H9 (cell line): Measurements from ENCODE around the gene DCDC2C. TPM values are rescaled to one million over a fixed set of nuclear protein-coding genes. Genes with fewer than 3 reads are reported as not detected.

Source experiments
- DNase-seq: peaks from one replicate; pipeline ENCODE4 v3.0.0-alpha.2; 2017
- H2AFZ ChIP-seq: one replicate; pipeline ENCODE4 v1.6.1; 2013; ENCODE audit warnings: mild to moderate bottlenecking, low read length, control low read depth, moderate library complexity
- H2AK5ac ChIP-seq: 2 replicates; pipeline ENCODE4 v1.6.1; 2013; ENCODE audit warnings: low read length, control low read depth, mixed read lengths; ENCODE audit not compliant: insufficient read length
- H2BK120ac ChIP-seq: one replicate; pipeline ENCODE4 v1.6.1; 2013; ENCODE audit warnings: low read depth, mild to moderate bottlenecking, low read length, control low read depth, inconsistent platforms; ENCODE audit not compliant: poor library complexity, severe bottlenecking
- H2BK12ac ChIP-seq: 2 replicates; pipeline ENCODE4 v1.6.1; 2013; ENCODE audit warnings: low read length, control low read depth, mixed read lengths, low read depth; ENCODE audit not compliant: insufficient read length
- H2BK15ac ChIP-seq: 2 replicates; pipeline ENCODE4 v1.6.1; 2013; ENCODE audit warnings: low read depth, low read length, control low read depth
- H2BK20ac ChIP-seq: one replicate; pipeline ENCODE4 v1.6.1; 2013; ENCODE audit warnings: low read depth, mild to moderate bottlenecking, low read length, control low read depth, inconsistent platforms; ENCODE audit not compliant: poor library complexity, severe bottlenecking
- H2BK5ac ChIP-seq: 2 replicates; pipeline ENCODE4 v1.6.1; 2013; ENCODE audit warnings: low read length, control low read depth, mixed read lengths; ENCODE audit not compliant: insufficient read length
- H3K14ac ChIP-seq: 2 replicates; pipeline ENCODE4 v1.6.1; 2013; ENCODE audit warnings: low read length, control low read depth; ENCODE audit not compliant: insufficient read depth
- H3K18ac ChIP-seq: 2 replicates; pipeline ENCODE4 v1.6.1; 2013; ENCODE audit warnings: low read depth, mild to moderate bottlenecking, mixed read lengths, low read length, control low read depth; ENCODE audit not compliant: insufficient read length
- H3K23ac ChIP-seq: 2 replicates; pipeline ENCODE4 v1.6.1; 2013; ENCODE audit warnings: low read length, control low read depth, mixed read lengths, low read depth; ENCODE audit not compliant: insufficient read length
- H3K23me2 ChIP-seq: 2 replicates; pipeline ENCODE4 v1.6.1; 2013; ENCODE audit warnings: low read depth, mild to moderate bottlenecking, mixed read lengths, low read length, control low read depth; ENCODE audit not compliant: insufficient read length, poor library complexity, severe bottlenecking
- H3K27ac ChIP-seq: 2 replicates; pipeline ENCODE4 v1.5.1; 2013; ENCODE audit warnings: low read length, control low read depth, mixed read lengths, low read depth; ENCODE audit not compliant: insufficient read length
- H3K27me3 ChIP-seq: 2 replicates; pipeline ENCODE4 v1.6.1; 2013; ENCODE audit warnings: low read length, control low read depth, inconsistent platforms; ENCODE audit not compliant: insufficient read depth
- H3K4ac ChIP-seq: 2 replicates; pipeline ENCODE4 v1.6.1; 2013; ENCODE audit warnings: low read depth, mild to moderate bottlenecking, control low read depth, inconsistent platforms, low read length, moderate library complexity
- H3K4me1 ChIP-seq: 2 replicates; pipeline ENCODE4 v1.6.1; 2013; ENCODE audit warnings: low read length, control low read depth, inconsistent platforms; ENCODE audit not compliant: insufficient read depth
- H3K4me2 ChIP-seq: 2 replicates; pipeline ENCODE4 v1.6.1; 2013; ENCODE audit warnings: low read length, control low read depth, mixed read lengths; ENCODE audit not compliant: insufficient read length, insufficient read depth
- H3K56ac ChIP-seq: 2 replicates; pipeline ENCODE4 v1.6.1; 2013; ENCODE audit warnings: low read depth, mild to moderate bottlenecking, mixed read lengths, low read length, control low read depth; ENCODE audit not compliant: insufficient read length
- H3K79me1 ChIP-seq: 2 replicates; pipeline ENCODE4 v1.6.1; 2013; ENCODE audit warnings: low read depth, mild to moderate bottlenecking, moderate library complexity, low read length, control low read depth, inconsistent platforms; ENCODE audit not compliant: insufficient read depth, poor library complexity, severe bottlenecking
- H3K79me2 ChIP-seq: 2 replicates; pipeline ENCODE4 v1.6.1; 2013; ENCODE audit warnings: low read length, control low read depth, inconsistent platforms; ENCODE audit not compliant: insufficient read depth
- H3K9ac ChIP-seq: 2 replicates; pipeline ENCODE4 v1.6.1; 2013; ENCODE audit warnings: low read length, control low read depth, mixed read lengths; ENCODE audit not compliant: insufficient read length; ENCODE audit errors: extremely low read depth
- H3K9me3 ChIP-seq: one replicate; pipeline ENCODE4 v1.6.1; 2013; ENCODE audit warnings: low read depth, low read length, inconsistent platforms; ENCODE audit not compliant: control insufficient read depth
- H3T11ph ChIP-seq: one replicate; pipeline ENCODE4 v1.6.1; 2013; ENCODE audit warnings: mild to moderate bottlenecking, low read length, control low read depth, inconsistent platforms
- H4K20me1 ChIP-seq: one replicate; pipeline ENCODE4 v1.6.1; 2013; ENCODE audit not compliant: control insufficient read depth, insufficient read length, insufficient read depth
- H4K5ac ChIP-seq: 2 replicates; pipeline ENCODE4 v1.6.1; 2013; ENCODE audit warnings: low read depth, mild to moderate bottlenecking, mixed read lengths, low read length, control low read depth; ENCODE audit not compliant: insufficient read length
- H4K8ac ChIP-seq: replicated peaks from 2 replicates; pipeline ENCODE4 v1.6.1; 2013; ENCODE audit warnings: low read length, control low read depth, mixed read lengths, low read depth; ENCODE audit not compliant: insufficient read length
- H4K91ac ChIP-seq: 2 replicates; pipeline ENCODE4 v1.6.1; 2013; ENCODE audit warnings: low read depth, mild to moderate bottlenecking, moderate library complexity, mixed read lengths, low read length, control low read depth; ENCODE audit not compliant: insufficient read length
- H3K27ac Mint-ChIP-seq, 3 experiments: 2 replicates in 2 of 3; 3 replicates in 1 of 3; pipeline ENCODE4 v1.8.0; 2020 to 2021; ENCODE audit warnings: mixed read lengths in 3 of 3, mild to moderate bottlenecking in 1 of 3, moderate library complexity in 1 of 3
- H3K27me3 Mint-ChIP-seq: 2 replicates; pipeline ENCODE4 v1.8.0; 2021; ENCODE audit warnings: low read depth, mild to moderate bottlenecking, moderate library complexity, mixed read lengths
- H3K36me3 Mint-ChIP-seq, 3 experiments: 2 replicates in 2 of 3; 3 replicates in 1 of 3; pipeline ENCODE4 v1.8.0; 2020 to 2021; ENCODE audit warnings: low read depth in 3 of 3, mixed read lengths in 3 of 3; ENCODE audit not compliant: insufficient read depth in 1 of 3
- H3K4me1 Mint-ChIP-seq, 2 experiments: 2 replicates each; pipeline ENCODE4 v1.8.0; 2020; ENCODE audit warnings: mixed read lengths in 2 of 2
- H3K4me3 Mint-ChIP-seq, 2 experiments: 2 replicates in 1 of 2; 3 replicates in 1 of 2; pipeline ENCODE4 v1.8.0; 2020 to 2021; ENCODE audit warnings: mild to moderate bottlenecking in 2 of 2, mixed read lengths in 2 of 2, moderate library complexity in 1 of 2
- H3K9me3 Mint-ChIP-seq, 2 experiments: 2 replicates in 1 of 2; 3 replicates in 1 of 2; pipeline ENCODE4 v1.8.0; 2020; ENCODE audit warnings: mild to moderate bottlenecking in 2 of 2, mixed read lengths in 2 of 2, moderate library complexity in 1 of 2
- CTCF ChIP-seq: fragments of 200-600 bp; sonication (generic); conservative IDR thresholded peaks from 3 replicates; pipeline ENCODE4 v1.8.0; 2021; ENCODE audit warnings: antibody characterized with exemption, mild to moderate bottlenecking
- WGBS: extraction: QIAGEN DNeasy Blood & Tissue Kit; methylation state at CpG from one replicate; pipeline ENCODE4 v1.1.7; 2013; ENCODE audit warnings: missing lambda C conversion rate, low lambda C conversion rate, mixed read lengths; ENCODE audit not compliant: insufficient read length; ENCODE audit errors: extremely low coverage; 5-methylcytosine and 5-hydroxymethylcytosine counted together
- total RNA-seq: library from RNA; stranded (reverse); gene quantifications from 2 replicates; pipeline ENCODE4 v1.2.1, GENCODE V29; 2021

The DCDC2C gene
- total RNA-seq, 1 experiment from 2014 or later = not detected

GRCh38 chr2:3870222-3870621 is 166.8 kb downstream of the DCDC2C start:
- Histone ChIP-seq H3K27ac (no peak overlapping the region), H3K27me3 (no peaks in the 10 kb centered on the region), H3K9me3 (no peaks in the 10 kb centered on the region), H4K91ac (no peak overlapping the region), H2AK5ac (no peak overlapping the region), H3K23me2 (no peaks in the 10 kb centered on the region), H2BK12ac (no peak overlapping the region), H3K23ac (no peak overlapping the region), H2BK15ac (no peak overlapping the region), H3K18ac (no peak overlapping the region), H4K8ac (no peak overlapping the region), H3T11ph (no peak overlapping the region), H3K9ac (no peak overlapping the region), H4K5ac (no peak overlapping the region), H2BK120ac (no peak overlapping the region), H3K79me2 (no peaks in the 10 kb centered on the region), H3K4ac (no peak overlapping the region), H3K14ac (no peak overlapping the region), H2BK20ac (no peak overlapping the region), H4K20me1 (no peaks in the 10 kb centered on the region), H2AFZ (no peak overlapping the region), H2BK5ac (no peak overlapping the region), H3K56ac (no peak overlapping the region), H3K4me2 (no peak overlapping the region), H3K79me1 (no peaks in the 10 kb centered on the region), H3K4me1 (no peaks in the 10 kb centered on the region)
- no peak overlapping the region for H3K27ac Mint-ChIP-seq
- no peaks in the 10 kb centered on the region; the same call in 1 of the 2 replicates for H3K27me3 Mint-ChIP-seq
- H3K4me1 Mint-ChIP-seq = peaks cover 2 to 3% of the 10 kb centered on the region in 2 experiments; a peak in 3 of 4 replicates
- peaks cover 0 to 3% (median 1%) of the 10 kb centered on the region in 3 experiments; a peak in 1 of 7 replicates for H3K36me3 Mint-ChIP-seq
- no peak for TF ChIP-seq CTCF
- no peak overlapping the region for H3K4me3 Mint-ChIP-seq
- no CpG with 5 or more reads among the region's 7 CpGs for WGBS
- no peak for DNase-seq
- peaks cover 0 to 12% of the 10 kb centered on the region in 2 experiments; a peak in 4 of 5 replicates for H3K9me3 Mint-ChIP-seq
